ENCODE data around the gene DAB2IP.

The DAB2IP gene

DNA sequence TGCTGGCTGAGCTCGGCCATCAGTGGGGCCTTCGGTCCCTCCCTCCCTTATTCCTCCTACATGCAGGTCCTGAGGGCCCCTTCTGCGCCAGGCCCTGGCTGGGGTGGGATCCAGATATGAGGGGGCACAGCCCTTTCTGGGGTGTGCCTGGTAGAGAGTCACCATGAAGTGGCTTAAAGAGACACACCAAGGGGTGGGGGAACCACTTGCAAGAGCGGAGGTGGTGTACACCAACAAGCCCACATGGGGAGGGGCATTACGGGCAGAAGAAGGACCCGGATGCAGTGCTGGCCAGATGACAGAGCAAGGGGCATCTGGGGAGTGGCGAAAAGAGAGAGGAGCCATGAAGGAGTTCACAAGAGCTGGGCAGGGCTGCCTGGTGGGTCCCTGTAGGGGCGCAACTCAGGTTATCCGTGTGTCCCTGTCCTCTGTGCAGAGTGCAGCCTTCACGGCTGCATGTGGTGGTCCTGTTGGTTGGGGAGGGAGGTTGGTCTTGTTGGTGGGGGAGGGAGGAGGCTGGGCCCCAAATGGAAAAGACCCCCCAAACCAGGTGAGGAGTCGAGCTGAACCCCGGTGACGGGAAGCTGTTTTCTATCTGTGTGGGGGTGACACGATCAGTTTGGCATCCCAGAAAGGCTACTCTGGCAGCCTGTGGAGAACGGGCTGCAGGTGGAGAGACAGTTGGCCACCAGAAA lies 158.1 kb downstream of the DAB2IP start:
- FAIRE-seq, result no peak
- no peak for DNase-seq (ENCODE audit: insufficient read length, low spot score)

DNA sequence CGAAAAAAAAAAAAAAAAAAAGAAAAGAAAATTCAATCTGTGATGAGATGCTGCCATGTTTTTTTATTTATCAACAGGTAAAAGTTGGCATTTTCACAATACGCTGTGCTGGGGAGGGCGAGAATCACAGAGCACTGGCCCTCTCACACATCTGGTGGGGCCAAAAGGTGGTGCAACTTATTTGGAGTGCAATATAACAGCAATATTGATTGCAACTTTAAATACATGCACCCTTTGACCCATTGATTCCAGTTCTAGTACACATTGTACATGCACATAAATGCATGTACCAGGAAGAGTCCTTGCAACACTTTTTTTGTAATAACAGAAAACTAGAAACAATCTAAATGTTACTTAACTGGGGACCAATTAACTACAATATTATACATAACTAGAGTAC lies 159.1 kb downstream of the DAB2IP start:
- no peak for DNase-seq (ENCODE audit: insufficient read length, low spot score)
- FAIRE-seq, result no peak

DNA sequence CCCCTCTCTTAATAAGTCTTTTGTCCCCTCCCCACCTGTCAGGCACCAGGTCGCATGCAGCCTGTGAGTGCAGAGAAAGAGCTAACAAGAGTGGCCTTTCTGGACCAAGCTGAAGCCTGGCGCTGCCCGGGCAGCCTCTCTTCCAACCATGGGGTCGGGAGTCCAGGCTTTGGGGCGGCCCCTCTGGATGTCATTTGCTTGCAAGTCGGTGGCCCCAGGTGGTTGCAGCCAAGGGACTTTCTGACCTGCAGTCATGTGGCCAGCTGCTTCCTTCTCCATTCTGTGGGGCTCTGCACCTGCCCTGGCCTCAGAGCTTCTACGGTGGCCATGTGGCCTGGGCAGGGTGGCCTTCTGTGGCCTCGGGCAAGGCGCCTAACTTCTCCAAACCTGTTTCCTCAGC lies 159.7 kb downstream of the DAB2IP start:
- no peak for FAIRE-seq
- DNase-seq (ENCODE audit: insufficient read length, low spot score), result no peak

GRCh38 chr9:121811751-121812150 lies 160.3 kb downstream of the DAB2IP start:
- no peak for DNase-seq (ENCODE audit: insufficient read length, low spot score)
- FAIRE-seq, result no peak

- FAIRE-seq (no peak), DNase-seq (ENCODE audit: insufficient read length, low spot score) (no peak)
Measured at GRCh38 chr9:121812159-121812735, 160.8 kb downstream of the DAB2IP start.

- FAIRE-seq (no peak), DNase-seq (ENCODE audit: insufficient read length, low spot score) (no peak)
Measured at GRCh38 chr9:121813519-121814210, 162.2 kb downstream of the DAB2IP start.

DNA sequence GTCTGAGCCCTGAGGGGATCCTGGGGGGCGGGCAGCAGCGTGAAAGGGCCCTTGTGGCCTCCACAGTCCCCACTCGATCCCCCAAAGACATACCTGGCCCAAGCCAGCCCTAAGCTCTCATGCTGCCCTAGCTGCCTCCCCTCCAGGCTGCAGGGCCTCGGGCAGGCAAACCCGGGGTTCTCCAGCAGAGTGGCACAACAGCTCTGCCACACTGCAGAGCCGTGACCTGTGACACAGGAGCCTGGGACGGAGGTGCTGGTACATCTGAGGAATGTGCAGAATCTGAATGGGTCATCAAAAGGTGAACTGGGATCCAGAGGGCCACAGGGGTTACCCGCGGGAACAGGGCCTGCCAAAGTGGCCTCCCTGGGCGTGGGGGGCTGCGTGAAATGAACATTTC lies 163.2 kb downstream of the DAB2IP start:
- FAIRE-seq (no peak), DNase-seq (ENCODE audit: insufficient read length, low spot score) (no peak)

DNA sequence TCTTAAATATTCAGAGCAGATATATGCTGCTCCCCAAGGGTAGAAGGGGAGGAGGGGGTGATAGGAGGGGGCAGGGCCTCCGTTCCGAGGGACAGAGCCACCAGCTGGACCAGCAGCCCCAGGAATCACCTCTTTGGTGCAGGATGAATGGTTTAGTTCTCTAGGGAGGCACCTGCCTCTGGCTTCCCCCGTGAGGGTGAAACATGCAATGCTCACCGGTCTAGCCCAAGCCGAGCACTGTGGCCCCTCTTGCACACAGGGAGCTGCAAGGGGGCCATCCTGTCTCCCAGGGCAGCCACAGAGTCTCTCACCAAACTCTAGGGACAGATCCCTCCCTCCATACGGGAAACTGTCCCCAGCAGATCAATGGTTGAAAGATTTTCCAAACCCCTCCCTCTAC lies 163.7 kb downstream of the DAB2IP start:
- FAIRE-seq (no peak), DNase-seq (ENCODE audit: insufficient read length, low spot score) (no peak)

DNA sequence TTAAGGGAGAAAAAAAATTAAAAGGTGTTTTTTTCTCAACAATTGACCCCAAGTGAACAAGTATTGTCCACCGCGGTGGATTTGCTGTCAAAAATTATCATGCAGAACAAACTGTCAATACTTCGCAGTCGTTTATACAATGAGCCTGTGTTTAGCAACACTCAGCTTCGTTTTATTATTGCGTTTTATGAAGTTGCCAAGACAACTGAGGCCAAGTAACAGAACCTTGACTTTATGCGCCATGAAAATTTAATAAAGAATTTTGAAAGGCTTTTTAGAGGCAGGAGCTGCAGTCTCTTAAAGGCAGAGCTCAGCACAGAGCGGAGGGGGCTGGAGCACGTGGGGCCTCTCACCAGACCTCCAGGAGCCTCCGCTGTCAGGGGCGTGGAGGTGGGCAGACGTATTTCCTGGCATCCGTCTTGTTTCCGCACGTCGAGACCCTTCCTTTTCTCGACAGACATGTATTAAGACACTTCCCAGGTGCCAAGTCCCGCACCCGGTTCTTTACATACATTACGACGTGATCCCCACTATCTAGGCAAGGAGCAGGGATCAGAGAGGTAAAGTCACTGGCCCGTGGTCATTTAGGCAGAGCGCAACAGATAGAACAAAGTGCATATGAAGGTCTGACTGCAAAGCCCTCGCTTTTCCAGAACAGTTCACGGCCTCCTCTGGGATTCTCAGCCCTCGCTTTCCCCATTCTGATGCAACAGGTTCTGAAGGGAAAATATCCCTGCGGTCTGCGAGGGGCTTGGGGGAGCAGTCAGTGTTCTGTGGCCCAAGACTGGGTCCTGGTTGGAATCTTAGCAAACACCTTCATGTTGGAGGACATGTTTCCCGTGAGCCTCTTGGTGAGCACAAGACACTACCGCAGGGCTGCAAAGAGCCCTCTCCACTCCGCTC lies 164.4 kb downstream of the DAB2IP start:
- FAIRE-seq (no peak), DNase-seq (ENCODE audit: insufficient read length, low spot score) (no peak)

GRCh38 chr9:121816449-121816817 lies 165.0 kb downstream of the DAB2IP start:
- FAIRE-seq, result peak; percentile 4

DNA sequence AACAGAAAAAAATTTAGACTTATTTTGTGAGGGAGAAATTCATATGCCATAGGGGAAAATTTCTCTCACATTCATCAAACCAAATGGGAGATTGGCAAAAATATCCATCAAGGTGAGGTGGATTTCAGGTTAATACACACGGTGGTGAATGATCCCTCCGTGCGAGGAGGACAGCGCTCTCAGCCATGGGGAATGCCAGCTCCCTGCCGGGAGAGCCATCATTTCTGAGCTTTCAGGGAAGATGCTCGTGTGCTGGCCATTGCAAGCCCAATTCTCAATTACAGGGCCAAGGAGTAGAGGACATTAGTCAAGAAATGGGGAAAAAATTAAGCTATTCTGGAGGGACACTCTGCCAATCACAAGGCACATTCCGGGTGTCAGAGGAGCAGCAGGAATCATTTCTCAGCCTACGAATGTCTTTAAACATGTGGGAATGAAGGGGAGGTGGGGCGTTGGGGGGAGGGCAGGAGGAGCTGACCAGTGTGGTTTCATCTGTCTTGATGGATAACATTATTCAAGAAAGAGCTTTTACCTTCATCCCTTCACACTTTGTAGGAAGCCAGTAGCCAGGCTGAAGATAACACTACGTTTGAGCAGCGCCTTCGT lies 165.5 kb downstream of the DAB2IP start:
- FAIRE-seq (no peak), DNase-seq (ENCODE audit: insufficient read length, low spot score) (no peak)

More at GRCh38 chr9:121816449-121816817, 165.0 kb downstream of the DAB2IP start:
- no peak for DNase-seq (ENCODE audit: insufficient read length, low spot score)

GRCh38 chr9:121817476-121817875 lies 166.0 kb downstream of the DAB2IP start:
- no peak for FAIRE-seq

GRCh38 chr9:121818016-121818661 lies 166.7 kb downstream of the DAB2IP start:
- FAIRE-seq (no peak), DNase-seq (ENCODE audit: insufficient read length, low spot score) (no peak)

More at GRCh38 chr9:121817476-121817875, 166.0 kb downstream of the DAB2IP start:
- no peak for DNase-seq (ENCODE audit: insufficient read length, low spot score)

GRCh38 chr9:121818841-121819427 lies 167.5 kb downstream of the DAB2IP start:
- no peak for DNase-seq (ENCODE audit: insufficient read length, low spot score)
- no peak for FAIRE-seq

DNA sequence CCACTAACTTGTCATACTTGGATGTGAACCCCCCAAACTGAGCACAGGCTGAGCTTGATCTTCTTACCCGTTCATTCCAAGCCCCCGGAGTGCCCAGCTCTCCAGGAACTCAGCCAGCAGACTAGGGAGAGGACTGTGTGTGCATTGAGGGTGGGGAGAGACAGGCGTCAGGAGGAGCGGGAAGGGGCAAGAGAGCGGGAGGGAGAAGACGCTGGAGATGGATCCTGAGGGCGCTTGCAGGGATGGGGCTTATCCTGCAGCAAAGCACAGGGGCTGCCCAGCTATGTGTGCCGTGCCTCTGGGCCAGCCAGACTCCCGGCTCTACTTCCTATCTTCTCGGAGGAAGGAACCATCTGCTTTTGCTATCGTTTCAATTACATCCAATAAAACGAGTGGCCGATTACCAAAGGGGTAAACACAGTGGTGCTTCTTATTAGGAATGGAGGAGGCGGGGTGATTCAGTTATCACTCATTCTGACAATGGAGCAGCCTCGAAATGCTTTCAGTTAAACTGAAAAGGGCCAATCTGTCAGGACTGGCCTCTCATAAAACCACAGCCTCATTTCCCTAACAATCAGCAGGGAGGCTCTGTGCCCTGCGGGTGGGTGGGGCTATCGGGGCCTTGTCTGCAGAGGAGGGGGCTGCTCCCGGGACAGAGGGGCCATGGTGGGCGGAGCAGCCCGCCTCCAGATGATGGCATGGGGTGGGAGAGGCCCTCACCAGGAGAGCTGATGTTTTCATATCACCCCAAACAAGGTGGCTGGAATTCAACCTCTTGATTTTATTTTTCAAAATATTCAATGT lies 168.2 kb downstream of the DAB2IP start:
- no peak for FAIRE-seq
- no peak for DNase-seq (ENCODE audit: insufficient read length, low spot score)

- FAIRE-seq (no peak), DNase-seq (ENCODE audit: insufficient read length, low spot score) (no peak)
Measured at GRCh38 chr9:121820286-121821005, 169.0 kb downstream of the DAB2IP start.

- FAIRE-seq (no peak), DNase-seq (ENCODE audit: insufficient read length, low spot score) (no peak)
Measured at GRCh38 chr9:121821326-121821725, 169.9 kb downstream of the DAB2IP start.
